LHCN-M2 (cell line): ENCODE results near the gene SV2B. TPM values are rescaled to one million over a fixed set of nuclear protein-coding genes. Genes with fewer than 3 reads are reported as not detected.
"Not testable (repeated sequence)": the region's sequence is repeated elsewhere in the genome, so short reads cannot be mapped to it uniquely, and the experiment has no call there.

Source experiments
- DNase-seq: peaks from one replicate; pipeline ENCODE4 v3.0.0-alpha.2; 2012; ENCODE audit warnings: low read depth
- total RNA-seq: library from RNA; depleted of rRNA; stranded (reverse); fragments of >200 nt; gene quantifications from 2 replicates; pipeline ENCODE4 v1.2.3, GENCODE V29; 2014

The SV2B gene
- total RNA-seq, 1 experiment from 2014 or later, result not detected

DNA sequence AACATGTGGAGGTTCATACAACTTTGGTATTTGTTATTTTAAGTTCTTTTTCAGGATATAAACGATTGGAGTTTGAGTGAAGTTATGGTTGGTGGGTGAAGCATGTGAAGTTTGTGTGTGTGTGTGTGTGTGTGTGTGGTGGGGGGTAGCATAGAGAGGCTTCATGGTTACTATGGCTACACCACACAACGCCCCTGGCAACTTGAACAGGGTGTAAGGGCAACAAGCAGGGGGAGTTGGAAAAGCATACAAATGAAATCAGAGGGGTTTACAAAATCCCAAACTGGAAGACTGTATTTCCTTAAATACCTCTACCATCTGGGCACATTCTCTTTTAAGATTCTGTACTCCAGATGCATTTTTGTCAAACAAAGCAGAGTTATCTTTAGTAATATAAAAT, 207.5 kb downstream of the SV2B start:
- no peak for DNase-seq

DNA sequence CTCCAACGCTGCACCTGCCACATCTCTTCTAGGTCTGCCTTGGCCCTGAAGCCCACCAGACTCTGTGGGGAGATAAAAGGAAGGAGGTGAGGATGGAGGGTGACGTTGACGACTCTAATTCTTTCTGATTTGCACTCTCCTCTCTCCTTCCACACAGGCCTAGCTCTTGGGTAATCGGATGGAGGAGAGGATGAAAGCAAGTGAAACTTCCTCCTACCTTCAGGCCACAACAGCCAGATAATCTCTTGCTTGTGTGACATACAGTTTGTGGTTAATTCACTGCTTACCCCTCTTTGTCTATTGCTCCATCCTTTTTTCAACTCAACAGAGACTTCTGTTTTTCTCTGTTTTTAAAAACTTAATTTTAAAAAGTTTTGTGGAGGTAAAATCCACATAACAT, 208.1 kb downstream of the SV2B start:
- no peak for DNase-seq

DNA sequence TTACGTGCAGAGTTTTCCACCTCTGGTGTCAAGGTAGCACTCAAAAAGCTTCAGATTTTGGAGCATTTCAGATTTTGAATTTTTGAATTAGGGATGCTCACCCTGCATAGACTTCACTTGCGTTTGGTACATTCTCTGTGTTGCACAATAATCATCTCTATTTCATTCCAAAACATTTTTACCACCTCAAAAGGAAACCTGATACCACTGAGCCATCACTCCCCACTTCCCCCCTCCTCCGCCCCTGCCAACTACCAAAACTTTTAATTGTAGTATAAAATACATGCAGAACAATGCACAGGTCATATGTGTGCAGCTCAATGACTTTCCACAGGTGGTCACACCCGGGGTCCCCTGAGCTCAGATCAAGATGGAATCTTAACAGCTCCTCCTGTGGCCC, 208.8 kb downstream of the SV2B start:
- DNase-seq, result no peak

DNA sequence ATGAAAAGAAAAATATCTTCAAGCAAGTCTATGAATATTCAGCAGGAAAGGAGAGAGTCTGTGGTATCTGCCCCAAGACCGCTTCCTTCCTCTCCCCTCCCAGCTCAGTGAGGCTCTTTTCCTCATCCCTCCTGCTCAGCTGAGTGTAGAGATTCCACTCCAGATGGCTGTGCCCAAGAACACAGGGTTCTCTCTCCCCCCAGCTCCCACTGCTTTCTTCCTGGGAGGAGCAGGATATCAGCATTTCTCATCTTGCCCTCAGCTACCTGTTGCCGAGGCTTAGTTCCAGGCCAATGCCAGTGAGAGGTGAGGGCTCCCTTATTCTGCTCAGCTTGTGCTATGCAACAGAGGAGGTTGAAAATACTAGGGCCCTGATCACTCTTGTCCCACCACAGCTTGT, 211.9 kb downstream of the SV2B start:
- DNase-seq, result no peak

DNA sequence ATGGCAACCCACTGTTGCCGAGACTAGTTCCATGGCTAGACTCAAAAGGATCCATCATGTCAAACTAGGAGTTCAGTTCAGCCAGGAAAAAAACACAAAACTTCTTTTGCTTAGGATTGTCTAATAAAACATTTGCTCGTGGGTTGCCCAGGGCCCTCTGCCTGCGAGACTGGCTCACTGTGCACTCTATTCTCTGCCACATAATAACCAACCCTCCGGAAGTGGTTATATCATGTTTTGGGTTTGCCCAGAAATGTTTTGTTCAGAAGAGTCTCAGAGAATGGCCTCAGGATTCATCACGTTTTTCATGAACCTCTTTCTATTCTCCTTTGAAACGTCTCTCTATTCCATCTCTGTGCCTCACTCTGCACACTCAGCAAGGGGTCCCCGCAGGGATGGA, 216.1 kb downstream of the SV2B start:
- no peak for DNase-seq

DNA sequence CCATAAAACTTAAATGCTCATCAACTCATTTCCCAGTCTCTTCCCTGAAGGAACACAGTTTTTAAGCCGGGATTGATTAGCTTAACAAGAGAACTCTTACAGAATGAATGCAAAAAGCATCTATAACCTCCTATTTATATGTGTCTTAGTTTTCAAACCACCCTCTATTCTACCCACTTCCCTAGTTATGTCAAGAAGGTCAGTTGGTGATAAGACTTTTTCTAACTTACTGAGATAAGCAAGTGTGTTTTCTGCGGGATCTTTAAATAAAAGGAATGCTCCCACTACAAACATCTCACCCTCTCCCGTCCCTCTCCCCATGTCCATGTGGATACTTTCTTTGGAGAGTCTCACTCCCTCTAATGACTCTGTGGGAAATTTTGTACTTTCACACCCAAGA, 218.5 kb downstream of the SV2B start:
- DNase-seq, result no peak

DNA sequence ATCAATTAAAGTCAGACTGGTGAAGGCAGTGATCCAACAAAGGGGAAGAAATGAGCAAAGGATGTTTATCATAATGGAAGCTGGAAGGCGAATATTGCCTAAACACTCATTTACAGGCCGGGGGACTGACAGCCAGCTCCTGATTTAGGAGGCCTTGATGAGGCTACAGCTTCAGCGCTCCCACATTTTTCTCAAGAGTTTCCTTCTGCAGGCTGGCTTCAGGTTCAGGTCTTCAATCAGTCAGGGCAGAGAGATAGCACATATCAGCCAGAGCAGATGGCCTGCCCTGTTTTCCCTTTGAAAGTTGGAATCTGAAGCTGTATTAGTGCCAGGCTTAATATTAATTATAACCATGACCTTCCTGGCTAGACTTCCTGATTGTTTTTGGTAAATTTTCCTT, 218.9 kb downstream of the SV2B start:
- DNase-seq, result no peak

DNA sequence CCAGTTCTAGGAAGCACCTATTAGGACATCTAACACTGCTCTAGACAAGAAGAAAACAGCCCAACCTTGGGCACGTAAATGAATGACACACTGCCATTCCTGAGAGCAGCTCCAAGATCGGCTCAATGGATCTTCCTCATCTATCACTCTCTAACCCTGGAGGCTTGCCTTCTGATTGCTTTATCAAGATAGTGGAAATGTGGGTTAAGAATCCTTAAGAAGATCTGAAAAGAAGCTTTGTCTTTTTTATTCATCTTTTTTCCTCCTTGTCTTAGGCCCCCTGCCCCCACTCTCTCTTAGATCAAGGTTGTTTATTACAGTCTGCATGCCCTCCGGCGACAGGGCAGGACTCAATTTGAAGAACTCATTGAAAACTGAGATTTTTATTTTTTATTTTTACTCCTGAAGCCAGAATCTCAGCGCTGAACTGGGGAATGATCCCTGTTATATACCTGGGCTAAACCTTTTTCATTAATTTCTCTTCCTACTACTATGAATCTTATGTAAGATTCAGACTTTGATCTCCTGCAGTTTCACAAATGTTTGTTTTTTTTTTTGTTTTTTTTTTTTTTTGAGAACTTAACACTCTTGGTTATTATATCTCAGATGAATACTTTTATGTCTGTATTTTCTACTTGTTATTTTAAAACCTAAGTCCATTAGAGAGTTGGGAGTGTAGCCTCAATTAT, 219.5 kb downstream of the SV2B start:
- DNase-seq, result no peak

DNA sequence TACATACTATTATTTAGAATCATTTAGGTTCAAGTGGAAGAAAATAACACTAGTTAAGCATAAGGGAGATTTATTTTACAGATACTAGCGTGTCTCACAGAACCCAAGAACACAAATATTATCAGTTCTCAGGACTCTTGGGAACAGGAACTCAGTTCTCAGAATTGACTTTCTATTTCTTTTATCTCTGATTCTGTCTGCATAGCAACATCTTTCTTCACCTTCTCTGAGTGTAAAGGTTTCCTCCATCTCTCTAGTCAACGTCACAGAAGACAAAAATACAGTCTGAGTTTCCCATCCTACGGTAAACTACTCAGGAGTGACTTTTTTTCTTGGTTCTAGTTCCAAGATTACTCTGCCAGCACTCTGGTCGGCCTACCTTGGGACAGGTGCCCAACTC, 220.0 kb downstream of the SV2B start:
- DNase-seq, result no peak

DNA sequence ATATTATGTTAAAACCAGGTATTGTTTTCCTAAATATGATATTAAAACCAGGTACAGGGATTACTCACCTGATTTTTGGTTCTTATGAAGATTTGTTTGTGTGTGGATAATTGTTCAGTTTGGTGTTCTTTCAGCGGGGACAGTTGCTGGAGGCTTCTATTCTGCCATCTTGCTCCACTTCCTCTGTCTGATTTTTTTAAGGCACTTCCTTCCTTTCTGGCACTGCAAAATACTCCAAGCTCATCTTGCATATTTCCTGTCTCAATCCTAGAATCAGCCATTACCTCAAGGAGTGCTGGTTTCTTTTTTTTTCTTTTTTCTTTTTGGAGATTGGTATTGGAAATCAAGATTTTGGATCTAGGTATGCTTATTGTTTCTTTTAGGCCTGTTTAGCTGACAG, 229.9 kb downstream of the SV2B start:
- no peak for DNase-seq

DNA sequence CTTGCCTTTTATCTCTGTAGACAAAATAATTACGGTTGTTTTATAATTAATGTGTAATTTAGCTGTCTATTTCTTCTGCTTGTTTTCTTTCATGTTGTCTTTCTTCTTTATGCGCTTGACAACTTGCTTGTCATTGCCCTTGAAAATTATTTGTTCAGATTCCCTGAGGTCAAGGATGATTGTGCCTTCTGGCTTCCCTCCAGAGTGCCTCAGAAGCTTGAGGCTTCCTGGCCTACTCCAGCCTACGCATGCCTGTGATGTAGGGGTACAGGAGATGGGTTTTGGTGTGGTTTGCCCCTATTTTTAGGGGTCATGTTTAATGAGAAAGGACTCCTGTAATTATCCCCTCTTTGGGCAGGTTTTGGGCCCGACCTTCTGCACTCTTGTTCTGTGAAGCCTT, 231.5 kb downstream of the SV2B start:
- no peak for DNase-seq

DNA sequence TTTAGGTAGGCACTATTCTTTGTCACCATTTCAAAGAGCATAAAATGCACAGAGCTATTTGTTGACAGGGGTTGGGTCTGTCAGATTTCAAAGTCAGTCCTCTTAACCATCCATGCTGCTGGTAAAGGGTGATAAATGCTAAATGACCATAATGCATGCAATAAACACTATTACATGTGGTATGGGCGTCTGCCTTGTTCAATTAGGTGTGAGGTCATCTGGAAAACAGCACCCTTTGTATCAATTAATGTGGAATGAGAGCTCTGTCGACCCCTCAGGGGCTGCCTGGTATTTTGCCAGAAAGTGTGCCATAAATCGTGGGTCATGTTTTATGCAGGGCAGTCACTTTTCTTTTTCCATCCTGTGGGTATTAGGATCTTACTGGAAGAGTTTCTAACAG, 235.6 kb downstream of the SV2B start:
- no peak for DNase-seq

DNA sequence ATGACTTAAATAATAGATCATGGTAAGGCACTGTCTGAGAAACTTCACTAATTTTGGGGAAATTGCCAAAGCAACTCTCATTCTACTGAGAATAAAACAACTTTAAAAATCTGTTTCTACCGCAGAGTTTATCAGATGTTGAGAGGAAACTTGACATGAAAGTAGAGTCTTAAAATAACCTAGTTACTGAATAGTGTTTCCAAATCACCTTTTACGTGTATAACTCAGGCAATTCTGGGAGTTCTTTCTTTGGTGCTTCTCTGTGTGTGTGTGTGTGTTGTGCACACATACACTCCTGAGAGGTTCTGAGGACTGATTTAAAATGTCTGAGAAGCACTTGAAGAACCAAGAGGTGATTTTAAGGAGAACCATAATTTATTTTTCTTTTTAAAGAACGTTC, 236.6 kb downstream of the SV2B start:
- no peak for DNase-seq

DNA sequence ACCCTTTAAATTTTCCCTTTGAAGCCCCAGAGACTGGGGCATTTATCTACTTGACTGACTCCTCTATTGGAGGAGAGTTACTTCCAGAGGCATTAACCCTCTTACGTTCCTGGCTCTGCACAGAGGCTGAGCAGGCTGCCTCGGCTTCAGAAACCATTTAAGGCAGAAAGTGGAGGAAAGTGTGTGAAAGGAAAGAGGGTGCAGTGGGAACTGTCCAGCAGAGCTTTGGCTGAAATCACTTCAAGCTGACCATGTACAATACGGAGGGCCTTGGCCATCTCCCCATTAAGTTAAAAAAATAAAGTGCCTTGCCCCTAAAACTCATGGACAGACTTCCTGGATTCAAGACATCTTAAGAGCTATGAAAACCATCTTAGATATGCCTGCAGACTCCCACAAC, 238.7 kb downstream of the SV2B start:
- DNase-seq, result no peak

DNA sequence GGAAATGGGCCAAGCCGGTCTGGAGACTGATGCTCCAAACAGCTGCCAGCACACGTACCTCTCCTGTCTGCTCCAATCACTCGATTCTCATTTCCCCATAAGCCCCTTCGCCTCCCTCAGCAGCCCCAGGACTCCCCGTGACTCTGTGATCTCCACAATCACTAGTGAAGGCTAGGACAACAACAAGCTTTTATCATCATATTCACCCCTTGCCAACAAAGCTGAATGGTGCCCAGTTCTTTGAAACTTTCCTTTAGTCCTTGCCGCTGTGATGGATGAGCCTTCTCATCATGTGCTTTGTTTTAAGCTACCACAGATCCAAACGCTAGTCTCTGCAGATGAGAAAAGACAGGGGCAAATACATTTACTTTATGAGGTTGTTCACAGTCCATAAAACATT, 242.0 kb downstream of the SV2B start:
- no peak for DNase-seq

DNA sequence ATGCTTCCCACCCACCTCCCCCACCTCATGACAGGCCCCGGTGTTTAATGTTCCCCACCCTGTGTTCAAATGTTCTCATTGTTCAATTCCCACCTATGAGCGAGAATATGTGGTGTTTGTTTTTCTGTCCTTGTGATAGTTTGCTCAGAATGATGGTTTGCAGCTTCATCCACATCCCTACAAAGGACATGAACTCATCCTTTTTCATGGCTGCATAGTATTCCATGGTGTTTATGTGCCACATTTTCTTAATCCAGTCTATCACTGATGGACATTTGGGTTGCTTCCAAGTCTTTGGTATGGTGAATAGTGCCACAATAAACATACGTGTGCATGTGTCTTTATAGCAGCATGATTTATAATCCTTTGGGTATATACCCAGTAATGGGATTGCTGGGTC, 244.9 kb downstream of the SV2B start:
- not testable (repeated sequence) for DNase-seq

DNA sequence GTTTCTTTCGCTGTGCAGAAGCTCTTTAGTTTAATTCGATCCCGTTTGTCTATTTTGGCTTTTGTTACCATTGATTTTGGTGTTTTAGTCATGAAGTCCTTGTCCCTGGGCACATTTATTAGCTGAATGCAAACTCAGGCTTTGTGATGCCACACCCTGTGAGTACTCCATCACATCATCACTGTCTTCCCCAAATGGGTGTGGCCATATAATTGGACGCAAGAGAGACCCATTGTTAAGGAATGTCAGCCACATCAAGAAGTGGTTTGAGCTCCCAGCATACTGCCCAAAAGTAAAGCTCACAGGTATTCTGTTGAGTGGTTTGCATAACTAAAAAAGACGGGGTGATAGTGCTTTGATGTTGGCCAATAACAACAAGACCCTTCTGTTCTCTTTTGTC, 245.7 kb downstream of the SV2B start:
- DNase-seq, result no peak

DNA sequence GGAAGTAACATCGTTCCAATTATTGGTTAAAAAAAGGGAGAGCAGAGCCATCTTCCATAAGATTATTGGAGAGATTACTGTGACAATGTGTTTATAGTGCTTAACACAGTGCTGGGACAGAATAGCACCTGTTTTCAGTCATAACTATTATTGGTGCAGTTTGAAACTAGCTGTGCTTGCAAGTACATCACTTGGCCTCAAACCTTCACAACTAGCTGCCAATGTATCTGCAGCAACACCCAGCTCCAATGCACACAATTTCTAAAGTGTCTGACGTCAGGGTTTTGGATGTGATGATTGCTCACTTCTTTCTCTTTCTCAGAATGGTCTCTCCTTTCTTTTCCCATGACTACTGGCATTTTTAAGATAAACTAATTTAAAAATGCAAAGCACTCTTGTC, 246.2 kb downstream of the SV2B start:
- DNase-seq, result no peak

DNA sequence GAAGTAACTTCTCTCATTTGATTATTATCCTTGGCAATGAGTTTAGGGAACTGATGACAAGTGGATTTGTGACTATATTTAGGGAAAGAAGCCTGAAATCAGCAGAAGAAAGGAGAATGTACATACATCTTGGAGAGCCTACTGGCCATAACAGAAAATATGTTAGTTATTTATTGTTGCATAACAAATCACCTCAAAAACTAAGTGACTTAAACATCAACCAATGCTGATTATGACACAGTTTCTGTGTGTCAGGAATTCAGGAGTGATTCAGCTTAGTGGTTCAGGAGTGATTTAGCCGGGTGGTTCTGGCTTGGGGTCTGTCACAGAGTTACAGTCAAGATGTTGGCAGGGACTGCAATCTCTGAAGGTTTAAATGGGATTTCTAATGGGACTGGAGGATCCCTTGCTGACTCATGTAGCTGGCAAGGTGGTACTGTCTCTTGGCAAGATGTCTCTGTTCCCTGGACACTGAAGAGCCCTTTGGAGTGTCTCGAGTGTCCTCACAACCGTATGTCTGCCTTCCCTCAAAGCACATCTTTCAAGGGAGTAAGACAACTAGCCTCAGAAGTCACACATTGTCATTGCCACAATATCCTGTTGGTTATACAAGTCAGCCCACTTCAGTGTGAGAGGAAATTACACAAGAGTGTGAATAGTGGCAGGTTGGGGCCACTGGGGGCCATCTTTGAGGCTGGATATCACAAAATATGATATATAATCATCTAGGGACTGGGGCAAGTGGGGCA, 248.9 kb downstream of the SV2B start:
- DNase-seq, result no peak
